IMR-90 (cell line): ENCODE measurements around the gene PROSER2. TPM values are rescaled to one million over a fixed set of nuclear protein-coding genes. Genes with fewer than 3 reads are reported as not detected.

ENCODE experiments used
- ATAC-seq: fragments of 200-7000 bp; cut with Tn5 transposase; 2 replicates; pipeline ENCODE4 v1.9.1; 2020; ENCODE audit warnings: low read depth, mild to moderate bottlenecking, moderate library complexity
- Bru-seq: library from RNA; stranded (reverse); fragments of 400-500 nt; gene quantifications from one replicate; lab custom pipeline; 2021; lab: Mats Ljungman, UMichigan
- BruChase-seq, 2 experiments: library from RNA; stranded (reverse); fragments of 400-500 nt; gene quantifications; one replicate each; lab custom pipeline; 2021; lab: Mats Ljungman, UMichigan
- BruUV-seq: library from RNA; stranded (reverse); fragments of 400-500 nt; replicated peaks from 2 replicates; lab custom pipeline; 2021; lab: Mats Ljungman, UMichigan
- CTCF ChIA-PET: fragments of 300-600 bp; formaldehyde crosslinking; extraction: SDS; loops from one replicate; lab custom pipeline; 2021; ENCODE audit warnings: antibody characterized with exemption; lab: Yijun Ruan, JAX
- POLR2A ChIA-PET: fragments of 300-600 bp; sonication (Branson Sonifier 250); formaldehyde crosslinking; loops from one replicate; lab custom pipeline; 2022; ENCODE audit warnings: antibody characterized with exemption; ENCODE audit not compliant: unreplicated experiment; lab: Charles Lee
- DNase-seq: peaks from one replicate; pipeline ENCODE4 v3.0.0; 2013
- H2AFZ ChIP-seq: replicated peaks from 2 replicates; pipeline ENCODE3; 2013; ENCODE audit warnings: low read length, mild to moderate bottlenecking; ENCODE audit not compliant: poor library complexity
- H2AK5ac ChIP-seq: 2 replicates; pipeline ENCODE4 v1.6.1; 2013; ENCODE audit warnings: low read depth, low read length, inconsistent platforms
- H2AK9ac ChIP-seq: replicated peaks from 2 replicates; pipeline ENCODE3; 2013; ENCODE audit warnings: mild to moderate bottlenecking, low read depth, low read length, moderate library complexity; ENCODE audit not compliant: poor library complexity
- H2BK120ac ChIP-seq: 2 replicates; pipeline ENCODE4 v1.6.1; 2013; ENCODE audit warnings: low read depth, low read length, inconsistent platforms
- H2BK15ac ChIP-seq: 3 replicates; pipeline ENCODE4 v1.6.1; 2013; ENCODE audit warnings: low read depth, low read length, inconsistent platforms
- H2BK20ac ChIP-seq: 2 replicates; pipeline ENCODE4 v1.6.1; 2013; ENCODE audit warnings: low read depth, mild to moderate bottlenecking, inconsistent platforms, low read length, moderate library complexity
- H2BK5ac ChIP-seq: 2 replicates; pipeline ENCODE4 v1.6.1; 2013; ENCODE audit warnings: mild to moderate bottlenecking, low read depth, low read length, inconsistent platforms; ENCODE audit not compliant: poor library complexity, severe bottlenecking
- H3K14ac ChIP-seq: replicated peaks from 2 replicates; pipeline ENCODE4 v1.6.1; 2013; ENCODE audit warnings: low read depth, low read length, inconsistent platforms
- H3K18ac ChIP-seq: 2 replicates; pipeline ENCODE4 v1.6.1; 2013; ENCODE audit warnings: low read depth, low read length, control low read depth
- H3K23ac ChIP-seq: 2 replicates; pipeline ENCODE4 v1.6.1; 2013; ENCODE audit warnings: low read depth, low read length, inconsistent platforms
- H3K27ac ChIP-seq: 2 replicates; pipeline ENCODE4 v1.5.1; 2013; ENCODE audit warnings: mild to moderate bottlenecking, control low read depth, low read length; ENCODE audit not compliant: insufficient read depth
- H3K27me3 ChIP-seq: 2 replicates; pipeline ENCODE4 v1.6.1; 2013; ENCODE audit warnings: low read length; ENCODE audit not compliant: control insufficient read depth, insufficient read depth
- H3K36me3 ChIP-seq: 2 replicates; pipeline ENCODE4 v1.6.1; 2013; ENCODE audit warnings: low read length, mixed read lengths; ENCODE audit not compliant: control insufficient read depth, insufficient read depth
- H3K4ac ChIP-seq: 2 replicates; pipeline ENCODE4 v1.6.1; 2013; ENCODE audit warnings: low read depth, low read length, inconsistent platforms
- H3K4me1 ChIP-seq: 2 replicates; pipeline ENCODE4 v1.6.1; 2013; ENCODE audit warnings: low read length, mixed read lengths; ENCODE audit not compliant: control insufficient read depth, insufficient read depth
- H3K4me2 ChIP-seq: 2 replicates; pipeline ENCODE4 v1.6.1; 2013; ENCODE audit warnings: low read depth, mild to moderate bottlenecking, control low read depth, low read length, moderate library complexity
- H3K4me3 ChIP-seq: 2 replicates; pipeline ENCODE4 v1.5.1; 2013; ENCODE audit warnings: low read depth, mild to moderate bottlenecking, control low read depth, low read length, moderate library complexity; ENCODE audit not compliant: insufficient read depth
- H3K56ac ChIP-seq: 2 replicates; pipeline ENCODE4 v1.6.1; 2013; ENCODE audit warnings: low read length, inconsistent platforms; ENCODE audit not compliant: insufficient read depth; ENCODE audit errors: extremely low read depth
- H3K79me1 ChIP-seq, 2 experiments: 2 replicates each; pipeline ENCODE4 v1.6.1; 2013; ENCODE audit warnings: low read length in 2 of 2, inconsistent platforms in 1 of 2, low read depth in 1 of 2
- H3K9ac ChIP-seq: 2 replicates; pipeline ENCODE4 v1.6.1; 2013; ENCODE audit warnings: low read depth, low read length, control low read depth
- H3K9me1 ChIP-seq: 2 replicates; pipeline ENCODE4 v1.6.1; 2013; ENCODE audit warnings: low read length, inconsistent platforms; ENCODE audit not compliant: insufficient read depth
- H3K9me3 ChIP-seq: 2 replicates; pipeline ENCODE4 v1.6.1; 2013; ENCODE audit warnings: low read length; ENCODE audit not compliant: control insufficient read depth, insufficient read depth
- H4K20me1 ChIP-seq: 2 replicates; pipeline ENCODE4 v1.6.1; 2013; ENCODE audit warnings: low read length, inconsistent platforms; ENCODE audit not compliant: insufficient read depth
- H4K5ac ChIP-seq: 2 replicates; pipeline ENCODE4 v1.6.1; 2013; ENCODE audit warnings: mild to moderate bottlenecking, low read depth, low read length, control low read depth
- H4K8ac ChIP-seq, 2 experiments: 2 replicates each; pipeline ENCODE4 v1.6.1; 2013; ENCODE audit warnings: low read depth in 2 of 2, low read length in 2 of 2, control low read depth in 1 of 2, inconsistent platforms in 1 of 2
- H4K91ac ChIP-seq: 2 replicates; pipeline ENCODE4 v1.6.1; 2013; ENCODE audit warnings: low read depth, low read length, inconsistent platforms; ENCODE audit not compliant: insufficient read depth
- BHLHE40 ChIP-seq: fragments of 150-350 bp; IDR thresholded peaks from 2 replicates; pipeline ENCODE4 v1.6.1; 2016; ENCODE audit warnings: mild to moderate bottlenecking, low read depth, low read length
- CEBPB ChIP-seq: IDR thresholded peaks from 2 replicates; pipeline ENCODE4 v1.6.1; 2012; ENCODE audit warnings: low read depth, low read length, improper control_type of control experiment
- CHD1 ChIP-seq: IDR thresholded peaks from 2 replicates; pipeline ENCODE4 v1.6.1; 2012; ENCODE audit warnings: low read depth, low read length, improper control_type of control experiment
- FOS ChIP-seq: fragments of 150-350 bp; IDR thresholded peaks from 2 replicates; pipeline ENCODE4 v1.6.1; 2016; ENCODE audit warnings: low read depth, low read length
- MAFK ChIP-seq: IDR thresholded peaks from 2 replicates; pipeline ENCODE4 v1.6.1; 2012; ENCODE audit warnings: low read depth, low read length, improper control_type of control experiment
- MAZ ChIP-seq: IDR thresholded peaks from 2 replicates; pipeline ENCODE4 v1.6.1; 2012; ENCODE audit warnings: low read depth, mild to moderate bottlenecking, low read length, improper control_type of control experiment, moderate library complexity, borderline replicate concordance
- NFE2L2 ChIP-seq: fragments of 150-350 bp; IDR thresholded peaks from 2 replicates; pipeline ENCODE4 v1.6.1; 2016; ENCODE audit warnings: low read depth, mild to moderate bottlenecking, low read length
- POLR2A ChIP-seq: IDR thresholded peaks from 2 replicates; pipeline ENCODE4 v1.6.1; 2012; ENCODE audit warnings: mild to moderate bottlenecking, low read depth, low read length
- RAD21 ChIP-seq: IDR thresholded peaks from 2 replicates; pipeline ENCODE4 v1.6.1; 2012; ENCODE audit warnings: low read length, improper control_type of control experiment
- RCOR1 ChIP-seq: IDR thresholded peaks from 2 replicates; pipeline ENCODE4 v1.6.1; 2012; ENCODE audit warnings: mild to moderate bottlenecking, low read length, improper control_type of control experiment; ENCODE audit not compliant: insufficient replicate concordance
- WGBS, 2 experiments: methylation state at CpG; one replicate each; pipeline versions ENCODE4 v1.1.5 to v1.1.7; 2013; ENCODE audit warnings: missing lambda C conversion rate in 2 of 2; ENCODE audit not compliant: insufficient read length in 1 of 2; ENCODE audit errors: extremely low coverage in 2 of 2; 5-methylcytosine and 5-hydroxymethylcytosine counted together
- dilution Hi-C: fragments of 300-500 bp; cut with HindIII; formaldehyde crosslinking; loops from one replicate; pipeline ENCODE4 v1.14.3; 2018; ENCODE audit warnings: low sequenced_read_pairs; ENCODE audit not compliant: unreplicated experiment
- in situ Hi-C: fragments of 300-500 bp; cut with MboI; formaldehyde crosslinking; loops from 3 replicates; pipeline ENCODE4 v1.14.3; 2019; ENCODE audit warnings: low sequenced_read_pairs, inconsistent platforms, mixed read lengths
- intact Hi-C: fragments of 100-400 bp; cut with micrococcal nuclease; formaldehyde crosslinking; loops from 2 replicates; pipeline ENCODE4 v1.10.0; 2022
- long read RNA-seq: library from polyadenylated mRNA; unstranded; transcript quantifications from one replicate; pipeline ENCODE4 v2.0.0, GENCODE V29; 2021; ENCODE audit not compliant: unreplicated experiment
- polyA plus RNA-seq, 3 experiments: library from polyadenylated mRNA; depleted of rRNA; stranded (reverse); fragments of >200 nt; gene quantifications; 2 replicates each; pipeline ENCODE4 v1.2.3, GENCODE V29; 2012; ENCODE audit warnings: low replicate concordance in 1 of 3
- total RNA-seq: library from RNA; depleted of rRNA; stranded (reverse); fragments of >200 nt; gene quantifications from 2 replicates; pipeline ENCODE4 v1.2.3, GENCODE V29; 2012; rRNA removed
- TF ChIP-seq, protein P1 (sequence below): fragments of 150-350 bp; IDR thresholded peaks from 2 replicates; pipeline ENCODE4 v1.6.1; 2016; ENCODE audit warnings: low read depth, mild to moderate bottlenecking, low read length, moderate library complexity, borderline replicate concordance
- TF ChIP-seq, protein P2 (sequence below): fragments of 150-350 bp; IDR thresholded peaks from 2 replicates; pipeline ENCODE4 v1.6.1; 2017; ENCODE audit warnings: mild to moderate bottlenecking, antibody characterized with exemption, low read length, low read depth

Gene PROSER2, protein sequence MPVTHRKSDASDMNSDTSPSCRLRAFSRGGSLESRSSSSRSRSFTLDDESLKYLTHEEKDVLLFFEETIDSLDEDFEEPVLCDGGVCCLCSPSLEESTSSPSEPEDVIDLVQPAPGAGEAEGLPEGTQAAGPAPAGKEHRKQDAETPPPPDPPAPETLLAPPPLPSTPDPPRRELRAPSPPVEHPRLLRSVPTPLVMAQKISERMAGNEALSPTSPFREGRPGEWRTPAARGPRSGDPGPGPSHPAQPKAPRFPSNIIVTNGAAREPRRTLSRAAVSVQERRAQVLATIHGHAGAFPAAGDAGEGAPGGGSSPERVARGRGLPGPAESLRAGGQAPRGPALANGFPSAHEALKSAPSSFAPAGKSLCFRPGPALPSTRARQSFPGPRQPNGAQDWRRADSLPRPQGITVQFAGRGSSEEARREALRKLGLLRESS
- total RNA-seq (1.4 TPM in 2 replicates), polyA plus RNA-seq (2012; rRNA removed) (2.0 and 2.1 TPM in 2 replicates), Bru-seq, nascent RNA (percentile 49 among the genes with signal in this experiment), BruChase-seq, experiment 1, labeled RNA remaining after a 6-hour chase (percentile 39 among the genes with signal in this experiment), BruChase-seq, experiment 2, labeled RNA remaining after a 2-hour chase (percentile 31 among the genes with signal in this experiment)
- 2.3 and 2.7 TPM in 2 replicates for polyA plus RNA-seq (2012; cell fraction: cytosol; rRNA removed)
- 1.8 and 3.5 TPM in 2 replicates for polyA plus RNA-seq (2012; cell fraction: nucleus; rRNA removed; ENCODE audit: low replicate concordance)
- long read RNA-seq, partial matches to known transcripts, result 1 of 3 reads
- long read RNA-seq, other reads (novel, unspliced or antisense), result 0 of 3 reads

DNA sequence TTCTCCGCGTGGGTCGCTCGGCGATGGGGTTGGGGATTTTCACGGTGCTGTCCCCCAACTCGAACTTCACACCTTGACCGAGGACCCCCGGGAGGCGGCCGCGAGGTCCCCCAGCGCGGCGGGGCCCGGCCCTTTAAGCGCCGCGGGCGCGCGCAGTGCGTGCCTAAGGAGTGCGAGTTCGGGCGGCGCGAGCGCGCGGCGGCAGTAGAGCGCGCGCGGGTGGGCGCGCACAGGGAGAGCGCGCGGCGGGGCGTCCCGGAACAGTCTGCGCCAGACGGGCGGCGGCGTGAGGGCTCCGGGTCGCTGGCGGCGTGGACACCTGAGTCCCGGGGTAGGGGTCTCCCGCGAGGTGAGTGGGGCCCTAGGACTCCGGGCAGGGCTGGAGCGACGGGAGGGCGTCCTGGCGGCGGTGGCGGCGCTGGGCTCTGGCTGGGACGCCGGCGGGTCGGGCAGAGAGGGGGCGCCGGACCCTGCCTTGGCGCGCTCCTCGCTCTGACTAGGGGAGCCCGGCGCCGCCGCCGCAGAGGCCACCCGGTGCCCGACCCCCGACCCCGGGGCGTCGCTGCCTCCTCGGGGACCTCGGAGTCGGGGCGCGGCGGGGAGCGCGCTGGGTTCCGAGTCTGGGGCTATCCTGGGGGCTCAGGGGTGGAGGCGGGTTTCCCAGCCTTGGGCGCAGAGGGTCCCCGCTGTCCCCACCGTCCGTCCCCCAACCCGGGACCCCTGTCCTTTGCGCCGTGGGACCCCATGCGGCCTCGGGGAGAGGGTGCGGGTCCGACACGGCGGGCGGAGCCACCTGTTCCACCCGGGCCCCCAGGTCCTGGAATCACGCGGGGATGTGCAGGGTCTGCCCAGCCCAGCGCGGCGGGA is at the start of gene PROSER2:
TSS of gene PROSER2 (plus strand) at position 235 of the 867 bp plus-strand sequence. CDS start 28,722 bp downstream, outside the sequence.
- Histone ChIP-seq H3K36me3 (no peaks in the 10 kb centered on the region), H3K9me1 (no peaks in the 10 kb centered on the region), H3K27ac (no peak within 1 kb of the TSS; the same call in 1 of the 2 replicates), H4K20me1 (no peaks in the 10 kb centered on the region), H4K5ac (no peak within 1 kb of the TSS), H3K18ac (no peak within 1 kb of the TSS), H2BK15ac (peak within 1 kb of the TSS; percentile 34; the same call in 1 of the 3 replicates), H2BK20ac (no peak within 1 kb of the TSS), H2BK120ac (peak within 1 kb of the TSS; percentile 70; the same call in 1 of the 2 replicates), H2AFZ (peak within 1 kb of the TSS; percentile 98), H3K4me2 (peak within 1 kb of the TSS; percentile 97), H3K23ac (0 out of 2 replicates have a peak within 1 kb of the TSS, but pooled peaks have one; percentile 20), H3K56ac (peak within 1 kb of the TSS; percentile 57; the same call in 1 of the 2 replicates), H2BK5ac (peak within 1 kb of the TSS; percentile 18), H3K4ac (peak within 1 kb of the TSS; percentile 77; the same call in 1 of the 2 replicates), H3K4me1 (peaks cover 1% of the 10 kb centered on the region; the same call in 1 of the 2 replicates), H3K4me3 (peak within 1 kb of the TSS; percentile 97), H2AK5ac (no peak within 1 kb of the TSS; the same call in 1 of the 2 replicates), H3K9me3 (no peaks in the 10 kb centered on the region), H4K8ac (peak within 1 kb of the TSS; percentile 84 to 93), H3K14ac (0 out of 2 replicates have a peak within 1 kb of the TSS, but pooled peaks have one; percentile 86), H3K27me3 (no peaks in the 10 kb centered on the region), H3K9ac (peak within 1 kb of the TSS; percentile 72), H2AK9ac (peak within 1 kb of the TSS; percentile 93), H3K79me1 (peaks cover 0 to 18% of the 10 kb centered on the region in 2 experiments; a peak in 3 of 4 replicates), H4K91ac (peak within 1 kb of the TSS; percentile 60; the same call in 1 of the 2 replicates)
- intact Hi-C loops (loop anchor here (5.0 kb wide), 1 partner anchor 36 kb away; no protein-coding TSS in a partner anchor), dilution Hi-C loops (no loop called here), in situ Hi-C loops (no loop called here)
- DNase-seq (peak; percentile 52), ATAC-seq (peak; percentile 92)
- 0% methylated on average over 24 of the region's 114 CpGs; no CpG with 5 or more reads in 1 of the 2 experiments for WGBS, 2 experiments
- CTCF ChIA-PET, result no interaction called here
- POLR2A ChIA-PET, result no interaction called here
- BruUV-seq, result no TSS peak
- TF ChIP-seq FOS (no peak), CHD1 (no peak), RAD21 (no peak), MAFK (no peak), RCOR1 (no peak), MAZ (no peak), NFE2L2 (no peak), BHLHE40 (no peak), POLR2A (no peak; the same call in 1 of the 2 replicates), CEBPB (no peak)
- TF ChIP-seq, protein P1, sequence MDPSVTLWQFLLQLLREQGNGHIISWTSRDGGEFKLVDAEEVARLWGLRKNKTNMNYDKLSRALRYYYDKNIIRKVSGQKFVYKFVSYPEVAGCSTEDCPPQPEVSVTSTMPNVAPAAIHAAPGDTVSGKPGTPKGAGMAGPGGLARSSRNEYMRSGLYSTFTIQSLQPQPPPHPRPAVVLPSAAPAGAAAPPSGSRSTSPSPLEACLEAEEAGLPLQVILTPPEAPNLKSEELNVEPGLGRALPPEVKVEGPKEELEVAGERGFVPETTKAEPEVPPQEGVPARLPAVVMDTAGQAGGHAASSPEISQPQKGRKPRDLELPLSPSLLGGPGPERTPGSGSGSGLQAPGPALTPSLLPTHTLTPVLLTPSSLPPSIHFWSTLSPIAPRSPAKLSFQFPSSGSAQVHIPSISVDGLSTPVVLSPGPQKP, result no peak
- TF ChIP-seq, protein P2, sequence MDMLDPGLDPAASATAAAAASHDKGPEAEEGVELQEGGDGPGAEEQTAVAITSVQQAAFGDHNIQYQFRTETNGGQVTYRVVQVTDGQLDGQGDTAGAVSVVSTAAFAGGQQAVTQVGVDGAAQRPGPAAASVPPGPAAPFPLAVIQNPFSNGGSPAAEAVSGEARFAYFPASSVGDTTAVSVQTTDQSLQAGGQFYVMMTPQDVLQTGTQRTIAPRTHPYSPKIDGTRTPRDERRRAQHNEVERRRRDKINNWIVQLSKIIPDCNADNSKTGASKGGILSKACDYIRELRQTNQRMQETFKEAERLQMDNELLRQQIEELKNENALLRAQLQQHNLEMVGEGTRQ, result no peak
